Measurements from ENCODE around the gene HK1.

DNA sequence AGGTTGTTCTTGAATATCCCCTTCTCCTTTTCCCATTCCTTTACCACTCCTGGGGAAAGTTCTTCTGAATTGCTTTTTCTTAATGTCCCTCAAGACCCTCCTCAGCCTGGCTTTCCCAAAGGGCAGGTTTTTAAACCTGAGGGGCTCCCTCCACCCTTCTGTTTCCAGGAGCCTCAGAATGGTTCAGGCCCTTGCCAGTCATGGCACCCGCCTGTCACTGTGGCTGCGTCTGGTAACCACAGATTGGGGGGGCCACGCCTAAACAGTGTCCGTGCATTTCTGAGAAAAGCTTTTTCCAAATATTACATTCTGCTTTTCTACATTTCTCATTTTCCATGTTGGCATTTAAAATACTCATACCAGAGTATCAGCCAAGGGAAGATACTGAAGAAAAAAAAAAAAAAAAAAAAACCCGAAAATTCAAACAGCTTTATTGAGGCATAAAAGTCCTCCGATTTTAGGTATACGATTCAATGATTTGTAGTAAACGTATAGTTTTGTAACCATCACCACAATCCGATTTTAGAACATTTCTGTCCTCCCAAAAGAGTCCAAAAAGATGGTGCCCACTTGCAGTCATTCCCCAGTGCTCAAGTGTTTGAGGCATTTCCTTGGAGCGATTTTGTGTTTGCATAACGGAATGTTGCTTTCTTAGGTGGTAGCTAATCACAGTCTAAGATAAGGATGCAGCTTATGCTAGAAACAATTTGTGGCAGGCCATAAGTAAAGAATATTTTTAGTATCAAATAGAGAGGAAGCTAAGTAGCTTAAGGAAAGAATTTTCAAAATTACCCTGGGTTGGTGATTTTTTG is 36.0 kb upstream of the HK1 start:
- TF ChIP-seq, protein P1, sequence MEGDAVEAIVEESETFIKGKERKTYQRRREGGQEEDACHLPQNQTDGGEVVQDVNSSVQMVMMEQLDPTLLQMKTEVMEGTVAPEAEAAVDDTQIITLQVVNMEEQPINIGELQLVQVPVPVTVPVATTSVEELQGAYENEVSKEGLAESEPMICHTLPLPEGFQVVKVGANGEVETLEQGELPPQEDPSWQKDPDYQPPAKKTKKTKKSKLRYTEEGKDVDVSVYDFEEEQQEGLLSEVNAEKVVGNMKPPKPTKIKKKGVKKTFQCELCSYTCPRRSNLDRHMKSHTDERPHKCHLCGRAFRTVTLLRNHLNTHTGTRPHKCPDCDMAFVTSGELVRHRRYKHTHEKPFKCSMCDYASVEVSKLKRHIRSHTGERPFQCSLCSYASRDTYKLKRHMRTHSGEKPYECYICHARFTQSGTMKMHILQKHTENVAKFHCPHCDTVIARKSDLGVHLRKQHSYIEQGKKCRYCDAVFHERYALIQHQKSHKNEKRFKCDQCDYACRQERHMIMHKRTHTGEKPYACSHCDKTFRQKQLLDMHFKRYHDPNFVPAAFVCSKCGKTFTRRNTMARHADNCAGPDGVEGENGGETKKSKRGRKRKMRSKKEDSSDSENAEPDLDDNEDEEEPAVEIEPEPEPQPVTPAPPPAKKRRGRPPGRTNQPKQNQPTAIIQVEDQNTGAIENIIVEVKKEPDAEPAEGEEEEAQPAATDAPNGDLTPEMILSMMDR (IDR thresholded peaks at IDR 0.05): no peak
- TF ChIP-seq EZH2 (IDR thresholded peaks at IDR 0.05; ENCODE audit: borderline replicate concordance, insufficient read depth, low read depth, low read length, poor library complexity, severe bottlenecking): no peak
